ENCODE measurements around the gene ORC3. TPM values are rescaled to one million over a fixed set of nuclear protein-coding genes. Genes with fewer than 3 reads are reported as not detected.
A peak's percentile ranks its signal among the peaks of the same experiment; 100 is the strongest.
"Not testable (repeated sequence)": the region's sequence is repeated elsewhere in the genome, so short reads cannot be mapped to it uniquely, and the experiment has no call there.

Gene ORC3
- total RNA-seq, 1 donor from 2014 or later: 21.4 TPM

DNA sequence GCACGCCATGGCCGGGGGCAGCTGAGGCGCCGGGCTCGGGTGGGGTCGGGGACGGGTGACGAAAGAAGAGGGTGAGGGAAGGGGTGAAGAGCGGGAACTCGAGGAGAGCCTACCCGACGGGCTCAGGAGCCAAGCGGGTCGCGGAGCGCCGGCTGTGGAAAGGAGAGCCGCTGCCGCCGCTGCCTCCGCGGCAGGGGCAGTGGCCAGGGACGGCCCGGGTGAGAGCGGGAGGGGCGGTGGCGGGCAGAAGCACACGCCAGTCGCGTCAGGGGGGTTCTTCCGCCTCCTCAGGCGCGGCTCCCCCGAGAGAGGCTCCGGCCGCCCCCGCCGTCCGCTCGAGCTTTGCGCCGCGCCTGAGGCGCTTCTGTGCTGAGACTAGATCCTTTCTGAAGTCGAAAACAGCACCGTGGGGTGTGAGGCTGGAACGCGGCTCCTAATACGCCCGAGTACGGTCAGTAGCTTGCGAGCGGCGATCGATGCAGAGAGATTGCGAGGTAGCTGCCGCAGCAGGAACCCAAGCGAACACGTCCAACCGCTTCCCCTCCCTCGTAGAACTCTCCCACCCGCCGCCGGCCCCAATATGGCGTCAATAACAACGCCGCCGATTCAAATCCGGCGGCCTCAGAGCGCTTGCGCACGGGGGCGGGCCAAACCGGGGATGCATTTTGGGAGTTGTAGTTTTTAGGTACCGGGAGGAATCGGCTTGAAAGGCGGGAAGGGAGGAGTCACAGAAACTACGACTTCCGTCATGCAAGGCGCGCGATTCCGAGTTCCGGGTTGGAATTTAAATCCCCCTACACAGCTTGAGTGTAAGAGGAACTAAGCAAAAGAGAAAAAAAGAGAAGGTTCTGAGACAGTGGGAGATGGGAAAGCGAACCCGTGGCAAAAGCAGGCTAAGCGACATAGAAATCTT, 112.0 kb downstream of the ORC3 start, which contains the start of gene AKIRIN2:
Gene AKIRIN2, minus strand, starts transcription at position 558 of the 913 bp plus-strand sequence. Its CDS starts 549 bp downstream, at position 9.
- peaks cover 39% of the 10 kb centered on the region for H3K4me1 Mint-ChIP-seq (ENCODE audit: unreplicated experiment)

DNA sequence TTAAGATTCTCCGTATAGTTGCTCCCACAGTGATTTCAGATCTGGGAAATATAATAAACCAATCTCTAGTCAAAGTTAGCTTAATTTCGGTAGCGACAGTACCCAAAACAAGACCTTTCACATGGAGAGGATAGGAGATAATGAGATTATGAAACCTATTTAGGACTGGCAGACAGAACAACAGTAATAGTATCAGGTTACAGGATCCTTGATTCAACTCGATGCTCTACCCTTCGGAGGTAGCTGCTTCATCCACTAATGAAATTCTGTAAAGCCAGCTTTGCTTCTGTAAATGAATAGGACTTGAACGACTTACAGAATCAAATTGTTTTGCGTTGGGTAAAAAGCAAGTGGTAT, 112.6 kb downstream of the ORC3 start:
- no peaks in the 10 kb centered on the region for H3K9me3 Mint-ChIP-seq (ENCODE audit: unreplicated experiment)
- TF ChIP-seq, protein P1, sequence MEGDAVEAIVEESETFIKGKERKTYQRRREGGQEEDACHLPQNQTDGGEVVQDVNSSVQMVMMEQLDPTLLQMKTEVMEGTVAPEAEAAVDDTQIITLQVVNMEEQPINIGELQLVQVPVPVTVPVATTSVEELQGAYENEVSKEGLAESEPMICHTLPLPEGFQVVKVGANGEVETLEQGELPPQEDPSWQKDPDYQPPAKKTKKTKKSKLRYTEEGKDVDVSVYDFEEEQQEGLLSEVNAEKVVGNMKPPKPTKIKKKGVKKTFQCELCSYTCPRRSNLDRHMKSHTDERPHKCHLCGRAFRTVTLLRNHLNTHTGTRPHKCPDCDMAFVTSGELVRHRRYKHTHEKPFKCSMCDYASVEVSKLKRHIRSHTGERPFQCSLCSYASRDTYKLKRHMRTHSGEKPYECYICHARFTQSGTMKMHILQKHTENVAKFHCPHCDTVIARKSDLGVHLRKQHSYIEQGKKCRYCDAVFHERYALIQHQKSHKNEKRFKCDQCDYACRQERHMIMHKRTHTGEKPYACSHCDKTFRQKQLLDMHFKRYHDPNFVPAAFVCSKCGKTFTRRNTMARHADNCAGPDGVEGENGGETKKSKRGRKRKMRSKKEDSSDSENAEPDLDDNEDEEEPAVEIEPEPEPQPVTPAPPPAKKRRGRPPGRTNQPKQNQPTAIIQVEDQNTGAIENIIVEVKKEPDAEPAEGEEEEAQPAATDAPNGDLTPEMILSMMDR (IDR thresholded peaks at IDR 0.05): no peak
- DNase-seq (ENCODE audit: extremely low spot score, unreplicated experiment): no peak
- H3K27me3 Mint-ChIP-seq (ENCODE audit: unreplicated experiment): no peaks in the 10 kb centered on the region
- H3K36me3 Mint-ChIP-seq (ENCODE audit: unreplicated experiment): peaks cover 1% of the 10 kb centered on the region
- H3K4me1 Mint-ChIP-seq (ENCODE audit: unreplicated experiment): peaks cover 35% of the 10 kb centered on the region
- peak overlapping the region; percentile 99 for H3K4me3 Mint-ChIP-seq (ENCODE audit: unreplicated experiment)
- peak overlapping the region; percentile 98 for H3K27ac Mint-ChIP-seq (ENCODE audit: unreplicated experiment)

More for the DNA sequence above, 112.0 kb downstream of the ORC3 start, which contains the start of gene AKIRIN2:
- Mint-ChIP-seq H3K9me3 (ENCODE audit: unreplicated experiment) (no peaks in the 10 kb centered on the region), H3K36me3 (ENCODE audit: unreplicated experiment) (peaks cover 1% of the 10 kb centered on the region), H3K4me3 (ENCODE audit: unreplicated experiment) (peak within 1 kb of the TSS; percentile 99), H3K27me3 (ENCODE audit: unreplicated experiment) (no peaks in the 10 kb centered on the region), H3K27ac (ENCODE audit: unreplicated experiment) (peak within 1 kb of the TSS; percentile 98)
- TF ChIP-seq, protein P1 (IDR thresholded peaks at IDR 0.05): no peak
- DNase-seq (ENCODE audit: extremely low spot score, unreplicated experiment): peak; percentile 99

DNA sequence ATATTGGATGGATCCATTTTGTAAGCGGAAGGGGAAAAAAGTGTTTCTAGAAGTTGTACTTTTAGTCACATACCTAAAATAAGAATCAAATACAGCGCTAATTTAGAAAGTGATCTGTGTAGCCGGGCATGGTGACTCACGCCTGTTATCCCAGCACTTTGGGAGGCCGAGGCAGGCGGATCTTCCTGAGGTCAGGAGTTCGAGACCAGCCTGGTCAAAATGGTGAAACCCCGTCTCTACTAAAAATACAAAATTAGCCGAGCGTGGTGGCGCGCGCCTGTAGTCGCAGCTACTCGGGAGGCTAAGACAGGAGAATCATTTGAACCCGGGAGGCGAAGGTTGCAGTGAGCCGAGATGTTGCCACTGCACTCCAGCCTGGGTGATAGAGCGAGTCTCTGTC, 113.1 kb downstream of the ORC3 start:
- not testable (repeated sequence) for H3K36me3 Mint-ChIP-seq (ENCODE audit: unreplicated experiment); H3K9me3 Mint-ChIP-seq (ENCODE audit: unreplicated experiment); DNase-seq (ENCODE audit: extremely low spot score, unreplicated experiment); H3K27me3 Mint-ChIP-seq (ENCODE audit: unreplicated experiment)
- Mint-ChIP-seq H3K4me1 (ENCODE audit: unreplicated experiment) (peaks cover 31% of the 10 kb centered on the region), H3K4me3 (ENCODE audit: unreplicated experiment) (peak overlapping the region; percentile 99), H3K27ac (ENCODE audit: unreplicated experiment) (peak overlapping the region; percentile 98)

DNA sequence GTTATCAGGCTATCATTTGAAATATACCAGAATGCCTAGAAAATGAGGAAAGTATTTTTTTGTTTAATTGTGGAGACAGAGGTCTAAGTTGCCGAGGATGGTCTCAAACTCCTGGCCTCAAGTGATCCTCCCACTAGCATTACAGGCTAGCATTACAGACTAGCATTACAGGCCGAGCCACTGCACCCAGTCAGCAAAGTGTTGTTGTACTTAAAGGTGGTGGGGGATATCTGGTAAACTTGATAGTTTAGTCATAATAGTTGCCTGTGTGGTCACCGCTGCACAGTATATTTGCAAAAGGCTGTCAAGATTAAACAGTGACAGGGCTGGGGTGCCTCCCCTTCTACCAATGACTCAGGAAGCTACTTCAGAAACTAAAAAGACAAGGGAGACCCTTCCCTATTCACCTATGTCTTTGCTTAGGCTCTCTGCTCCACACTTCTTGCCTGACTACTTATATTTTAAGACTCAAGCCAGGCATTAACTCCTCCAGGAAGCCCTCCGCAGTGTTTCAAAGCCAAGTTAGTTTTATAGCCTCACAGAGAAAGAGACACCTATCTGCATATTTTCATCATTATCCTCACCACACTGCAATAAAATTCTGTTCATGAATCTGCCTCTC, 115.2 kb downstream of the ORC3 start:
- no peak overlapping the region for H3K4me3 Mint-ChIP-seq (ENCODE audit: unreplicated experiment)
- no peaks in the 10 kb centered on the region for H3K36me3 Mint-ChIP-seq (ENCODE audit: unreplicated experiment)
- TF ChIP-seq, protein P1 (IDR thresholded peaks at IDR 0.05): no peak
- H3K27me3 Mint-ChIP-seq (ENCODE audit: unreplicated experiment): no peaks in the 10 kb centered on the region
- peaks cover 19% of the 10 kb centered on the region for H3K4me1 Mint-ChIP-seq (ENCODE audit: unreplicated experiment)
- no peak for DNase-seq (ENCODE audit: extremely low spot score, unreplicated experiment)
- no peaks in the 10 kb centered on the region for H3K9me3 Mint-ChIP-seq (ENCODE audit: unreplicated experiment)
- no peak overlapping the region for H3K27ac Mint-ChIP-seq (ENCODE audit: unreplicated experiment)

DNA sequence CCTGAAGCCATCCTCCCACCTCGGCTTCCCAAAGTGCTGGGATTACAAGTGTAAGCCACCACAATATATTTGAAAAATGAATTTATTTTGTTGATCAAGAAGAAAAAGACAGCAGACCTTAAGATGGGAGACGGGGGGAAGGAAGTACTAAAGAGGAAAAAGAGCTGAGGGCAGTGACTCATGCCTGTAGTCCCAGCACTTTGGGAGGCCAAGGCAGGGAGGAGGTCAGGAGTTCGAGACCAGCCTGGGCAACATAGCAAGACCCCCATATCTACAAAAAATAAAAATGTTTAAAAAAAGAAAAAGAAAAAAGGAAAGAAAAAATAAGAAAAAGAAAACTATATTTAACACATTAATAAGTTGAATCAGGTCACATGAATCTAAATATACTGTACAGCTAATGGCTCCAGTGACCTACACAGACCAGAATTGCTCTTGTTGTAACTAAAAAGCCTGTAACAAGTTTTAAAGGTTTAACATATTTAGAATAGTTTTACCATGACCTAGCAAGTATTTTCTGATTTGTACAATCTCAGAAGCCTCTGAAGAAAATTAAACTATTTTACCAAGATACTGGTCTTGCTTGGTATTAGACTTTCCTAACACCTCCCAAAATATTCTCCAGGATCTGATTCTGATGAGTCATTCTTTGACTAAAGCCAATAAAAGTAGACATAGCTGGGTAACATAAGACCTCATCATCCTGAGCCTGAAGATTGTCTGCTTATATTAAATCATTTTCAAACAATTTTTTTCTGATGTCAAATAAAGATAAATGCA, 116.4 kb downstream of the ORC3 start:
- TF ChIP-seq, protein P1 (IDR thresholded peaks at IDR 0.05): no peak
- DNase-seq (ENCODE audit: extremely low spot score, unreplicated experiment): no peak
- no peak overlapping the region for H3K4me3 Mint-ChIP-seq (ENCODE audit: unreplicated experiment)

DNA sequence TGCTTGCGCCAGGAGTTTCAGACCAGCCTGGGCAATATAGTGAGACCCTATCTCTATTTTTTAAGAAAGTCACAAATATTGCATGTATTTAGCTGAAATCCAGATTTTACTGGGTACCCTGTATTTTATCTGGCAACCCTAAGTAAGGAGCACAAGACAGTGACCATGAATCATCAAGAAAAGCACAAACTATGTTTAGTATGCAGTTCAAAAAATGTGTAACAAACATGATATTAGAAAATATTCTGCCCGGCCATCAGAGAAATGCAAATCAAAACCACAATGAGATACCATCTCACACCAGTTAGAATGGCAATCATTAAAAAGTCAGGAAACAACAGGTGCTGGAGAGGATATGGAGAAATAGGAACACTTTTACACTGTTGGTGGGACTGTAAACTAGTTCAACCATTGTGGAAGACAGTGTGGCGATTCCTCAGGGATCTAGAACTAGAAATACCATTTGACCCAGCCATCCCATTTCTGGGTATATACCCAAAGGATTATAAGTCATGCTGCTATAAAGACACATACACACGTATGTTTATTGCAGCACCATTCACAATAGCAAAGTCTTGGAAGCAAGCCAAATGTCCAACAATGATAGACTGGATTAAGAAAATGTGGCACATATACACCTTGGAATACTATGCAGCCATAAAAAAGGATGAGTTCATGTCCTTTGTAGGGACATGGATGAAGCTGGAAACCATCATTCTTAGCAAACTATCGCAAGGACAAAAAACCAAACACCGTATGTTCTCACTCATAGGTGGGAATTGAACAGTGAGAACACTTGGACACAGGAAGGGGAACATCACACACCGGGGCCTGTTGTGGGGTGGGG, 118.9 kb downstream of the ORC3 start:
- DNase-seq (ENCODE audit: extremely low spot score, unreplicated experiment); H3K27me3 Mint-ChIP-seq (ENCODE audit: unreplicated experiment); H3K9me3 Mint-ChIP-seq (ENCODE audit: unreplicated experiment); H3K27ac Mint-ChIP-seq (ENCODE audit: unreplicated experiment); H3K4me3 Mint-ChIP-seq (ENCODE audit: unreplicated experiment); H3K36me3 Mint-ChIP-seq (ENCODE audit: unreplicated experiment): not testable (repeated sequence)
- H3K4me1 Mint-ChIP-seq (ENCODE audit: unreplicated experiment): peaks cover 11% of the 10 kb centered on the region

More for the DNA sequence above, 116.4 kb downstream of the ORC3 start:
- H3K9me3 Mint-ChIP-seq (ENCODE audit: unreplicated experiment): no peaks in the 10 kb centered on the region
- peak overlapping the region; percentile 63 for H3K27ac Mint-ChIP-seq (ENCODE audit: unreplicated experiment)
- no peaks in the 10 kb centered on the region for H3K36me3 Mint-ChIP-seq (ENCODE audit: unreplicated experiment)
- no peaks in the 10 kb centered on the region for H3K27me3 Mint-ChIP-seq (ENCODE audit: unreplicated experiment)
- H3K4me1 Mint-ChIP-seq (ENCODE audit: unreplicated experiment): peaks cover 19% of the 10 kb centered on the region
